Measurements from ENCODE around the gene NDNF. TPM values are rescaled to one million over a fixed set of nuclear protein-coding genes. Genes with fewer than 3 reads are reported as not detected.

Gene NDNF
- total and polyA plus RNA-seq, 9 of the 15 experiments (the other 6 are each of a cell fraction or from before 2014, with no cell fraction given): not detected

GRCh38 chr4:121050300-121050699, 22.0 kb downstream of the NDNF start (continued):
- TF ChIP-seq FUS (optimal IDR thresholded peaks at IDR 0.05; ENCODE audit: low read depth, low read length): no peak

GRCh38 chr4:121049072-121049599, 23.2 kb downstream of the NDNF start:
- in situ Hi-C loops (cut with MboI) (no loop called here), intact Hi-C loops (cut with micrococcal nuclease) (no loop called here)
- DNase-seq (ENCODE audit: extremely low read depth in 1 of 4, low spot score in 3 of 4) (no peak), FAIRE-seq (no peak), ATAC-seq (no peak)
- no TSS peak for BruUV-seq (replicated peaks)
- Histone ChIP-seq H3K4me2 (ENCODE audit: insufficient read depth, low read length) (no peak overlapping the region), H4K20me1 (replicated peaks; ENCODE audit: control insufficient read depth, insufficient read depth, low read length) (no peaks in the 10 kb centered on the region), H3K27me3 (ENCODE audit: control insufficient read depth in 2 of 2, insufficient read depth in 2 of 2, low read length in 2 of 2) (no peaks in the 10 kb centered on the region), H3K27ac (ENCODE audit: extremely low read depth, low read depth, low read length) (no peak overlapping the region), H3K9me3 (replicated peaks; ENCODE audit: control insufficient read depth, insufficient read depth, low read depth, low read length) (no peaks in the 10 kb centered on the region), H3K36me3 (ENCODE audit: control insufficient read depth, insufficient read depth, low read length) (no peaks in the 10 kb centered on the region), H3K4me3 (no peak overlapping the region), H3K9ac (ENCODE audit: insufficient read depth in 1 of 2, low read depth in 2 of 2, low read length in 2 of 2) (no peak overlapping the region), H2AFZ (ENCODE audit: low read depth, low read length) (no peak overlapping the region), H3K9me1 (ENCODE audit: control insufficient read depth, insufficient read depth, low read length) (no peaks in the 10 kb centered on the region), H3K4me1 (replicated peaks in 1 of 2; ENCODE audit: control insufficient read depth in 2 of 2, insufficient read depth in 2 of 2, low read length in 2 of 2) (no peaks in the 10 kb centered on the region), H3K79me2 (ENCODE audit: control insufficient read depth, insufficient read depth, low read length) (no peaks in the 10 kb centered on the region)
- CTCF ChIA-PET (ENCODE audit: low intra/inter-chr PET ratio): no interaction called here
- TF ChIP-seq ZNF174 (CRISPR knock-in tag; IDR thresholded peaks at IDR 0.05) (no peak), PHF20 (IDR thresholded peaks at IDR 0.05; ENCODE audit: partially characterized antibody) (no peak), HLTF (IDR thresholded peaks at IDR 0.05) (no peak), HNRNPL (IDR thresholded peaks at IDR 0.05; ENCODE audit: low read depth, low read length) (no peak), IRF2 (CRISPR knock-in tag; IDR thresholded peaks at IDR 0.05) (no peak), ARID2 (IDR thresholded peaks at IDR 0.05) (no peak)
- 2% methylated on average over 3 of the region's 3 CpGs for WGBS (ENCODE audit: insufficient coverage, low coverage, missing lambda C conversion rate)
- POLR2A ChIA-PET: interaction anchor here (0.6 kb wide), 1 partner anchor 375 kb away, joined by 3 read pairs; no protein-coding TSS in a partner anchor

All from K562 (cell line).